Stimulated activated CD4-positive, alpha-beta T cell treated with anti-CD3 and anti-CD28 coated beads, Interleukin-1b, Interleukin-23, amount 100 ng/mL, for 4 hours (primary cell): Measurements from ENCODE around the gene MBD5.

Source experiments
- DNase-seq, 2 donors: peaks; one replicate each; pipeline ENCODE4 v3.0.0-alpha.2; 2020; ENCODE audit warnings: low read depth in 2 of 2

Gene MBD5

GRCh38 chr2:148221166-148221565 lies 200.3 kb downstream of the MBD5 start:
- DNase-seq: no peak

GRCh38 chr2:148221926-148222325 lies 201.0 kb downstream of the MBD5 start:
- no peak for DNase-seq

- no peak for DNase-seq
Observed at GRCh38 chr2:148231858-148232257, 211.0 kb downstream of the MBD5 start.

- DNase-seq: no peak
Observed at GRCh38 chr2:148234143-148234542, 213.3 kb downstream of the MBD5 start.

GRCh38 chr2:148237911-148238310 lies 217.0 kb downstream of the MBD5 start:
- no peak for DNase-seq

GRCh38 chr2:148238561-148238960 lies 217.7 kb downstream of the MBD5 start:
- DNase-seq: no peak

- no peak for DNase-seq
Observed at GRCh38 chr2:148240838-148241237, 219.9 kb downstream of the MBD5 start.

GRCh38 chr2:148244593-148245292 lies 223.9 kb downstream of the MBD5 start:
- no peak for DNase-seq

- no peak for DNase-seq
Observed at GRCh38 chr2:148251993-148252392, 231.1 kb downstream of the MBD5 start.

- no peak for DNase-seq
Observed at GRCh38 chr2:148252646-148253045, 231.8 kb downstream of the MBD5 start.

- DNase-seq: no peak
Observed at GRCh38 chr2:148253685-148254084, 232.8 kb downstream of the MBD5 start.

- DNase-seq: no peak
Observed at GRCh38 chr2:148255929-148256328, 235.0 kb downstream of the MBD5 start.

GRCh38 chr2:148257276-148257675 lies 236.4 kb downstream of the MBD5 start:
- DNase-seq: no peak

- no peak for DNase-seq
Observed at GRCh38 chr2:148258124-148258523, 237.2 kb downstream of the MBD5 start.

GRCh38 chr2:148259674-148260073 lies 238.8 kb downstream of the MBD5 start:
- DNase-seq: no peak

- DNase-seq: no peak
Observed at GRCh38 chr2:148263890-148264289, 243.0 kb downstream of the MBD5 start.

- no peak for DNase-seq
Observed at GRCh38 chr2:148273158-148273691, 252.3 kb downstream of the MBD5 start.

- DNase-seq: no peak
Observed at GRCh38 chr2:148279216-148279615, 258.3 kb downstream of the MBD5 start.

- DNase-seq: no peak
Observed at GRCh38 chr2:148282201-148282600, 261.3 kb downstream of the MBD5 start.

- DNase-seq: no peak
Observed at GRCh38 chr2:148292431-148292830, 271.5 kb downstream of the MBD5 start.

- DNase-seq: no peak
Observed at GRCh38 chr2:148298196-148298595, 277.3 kb downstream of the MBD5 start.

GRCh38 chr2:148299616-148300015 lies 278.7 kb downstream of the MBD5 start:
- DNase-seq: no peak

GRCh38 chr2:148300544-148300943 lies 279.7 kb downstream of the MBD5 start:
- no peak for DNase-seq

- no peak for DNase-seq
Observed at GRCh38 chr2:148301362-148301761, 280.5 kb downstream of the MBD5 start.
